Stimulated activated CD4-positive, alpha-beta T cell treated with anti-CD3 and anti-CD28 coated beads, Interleukin-2, amount 100 ng/mL, for 24 hours (primary cell): ENCODE measurements around the gene MAZ.
A peak's percentile ranks its signal among the peaks of the same experiment; 100 is the strongest.
"Not testable (repeated sequence)": the region's sequence is repeated elsewhere in the genome, so short reads cannot be mapped to it uniquely, and the experiment has no call there.

ENCODE experiments used
- DNase-seq, 2 donors: peaks; one replicate each; pipeline ENCODE4 v3.0.0-alpha.2; 2020

MAZ gene

DNA sequence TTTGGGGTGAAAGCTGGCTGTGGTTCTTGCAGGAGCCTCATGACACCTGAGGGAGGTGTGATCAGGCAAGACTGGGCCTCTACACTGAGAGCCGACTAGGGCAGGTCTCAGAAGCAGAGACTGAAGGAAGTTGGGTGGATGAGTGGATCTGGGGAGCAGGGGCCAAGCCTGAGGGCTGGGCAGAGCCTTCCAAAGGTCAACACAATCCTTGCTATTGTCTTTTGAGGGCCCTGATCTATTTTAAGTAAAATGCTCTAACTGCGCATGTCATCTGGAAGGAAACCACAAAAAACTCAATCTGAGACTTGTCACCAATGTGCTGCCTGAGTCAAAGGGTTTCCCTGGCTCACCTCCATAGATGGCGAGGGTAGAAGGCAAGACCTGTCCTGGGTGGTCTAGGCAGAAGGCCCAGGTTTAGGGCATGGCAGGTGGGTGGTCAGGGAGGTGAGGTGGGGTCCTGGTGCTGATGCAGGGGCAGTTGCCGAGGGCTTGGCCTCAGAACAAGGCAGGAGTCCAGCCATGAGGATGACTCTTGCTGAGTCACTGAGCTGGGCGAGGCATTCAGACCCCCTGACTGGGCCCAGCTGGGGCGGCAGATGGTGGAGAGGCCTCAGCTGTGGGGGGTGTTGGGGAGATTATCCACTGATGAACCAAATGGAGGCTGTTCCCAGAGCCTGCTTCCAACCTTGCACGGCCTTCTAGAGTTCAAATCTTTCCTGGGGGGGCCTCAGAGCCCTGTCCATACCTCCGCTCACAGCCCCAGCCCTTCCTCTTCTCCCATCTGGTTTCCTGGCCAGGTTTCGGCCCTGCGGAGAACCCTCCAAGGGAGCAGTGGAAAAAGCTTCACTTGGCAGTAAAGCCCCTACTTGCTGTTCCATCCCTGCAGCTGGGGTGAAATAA, 19.1 kb downstream of the MAZ start:
- DNase-seq = peak; percentile 52 to 59

- no peak for DNase-seq
Observed at GRCh38 chr16:29826342-29826695, 20.0 kb downstream of the MAZ start.

DNA sequence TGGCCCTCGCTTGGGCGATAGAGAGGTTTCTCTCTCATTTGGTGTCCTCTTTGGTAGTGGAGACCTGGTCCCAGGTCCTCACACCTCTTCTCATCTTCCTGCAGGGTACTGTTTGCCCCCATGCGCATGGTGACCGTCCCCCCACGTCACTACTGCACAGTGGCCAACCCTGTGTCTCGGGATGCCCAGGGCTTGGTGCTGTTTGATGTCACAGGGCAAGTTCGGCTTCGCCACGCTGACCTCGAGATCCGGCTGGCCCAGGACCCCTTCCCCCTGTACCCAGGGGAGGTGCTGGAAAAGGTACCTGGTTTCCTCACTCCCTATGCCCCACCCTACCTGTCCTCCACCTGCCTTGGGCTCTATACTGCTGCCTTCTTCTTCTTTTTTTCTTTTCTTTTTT, 24.4 kb downstream of the MAZ start:
- DNase-seq = no peak

DNA sequence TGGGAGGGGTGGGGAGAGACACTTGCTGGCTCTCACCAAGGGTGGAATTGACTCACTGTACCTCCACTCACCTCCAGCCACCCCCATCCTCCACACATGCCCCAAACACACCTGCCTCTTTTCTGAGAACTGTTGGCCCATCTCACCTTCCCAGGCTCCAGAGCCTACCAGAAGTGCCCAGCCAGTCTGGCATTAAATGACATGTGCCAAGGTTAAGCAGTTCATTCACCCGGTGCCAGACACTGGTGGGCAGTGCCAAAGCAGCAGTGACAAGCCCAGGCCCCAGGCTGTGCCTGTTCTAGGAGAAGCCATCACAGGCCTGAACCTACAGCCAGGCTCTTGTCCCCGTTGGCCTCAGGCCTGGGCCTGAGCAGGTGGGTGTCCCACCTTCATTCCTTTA, 25.2 kb downstream of the MAZ start:
- DNase-seq = no peak

- DNase-seq = not testable (repeated sequence)
Observed at GRCh38 chr16:29833219-29833618, 26.9 kb downstream of the MAZ start.

- peak in 1 of 2 donors; percentile 47 for DNase-seq
Observed at GRCh38 chr16:29834079-29834478, 27.8 kb downstream of the MAZ start.

- no peak for DNase-seq
Observed at GRCh38 chr16:29835926-29836325, 29.6 kb downstream of the MAZ start.

DNA sequence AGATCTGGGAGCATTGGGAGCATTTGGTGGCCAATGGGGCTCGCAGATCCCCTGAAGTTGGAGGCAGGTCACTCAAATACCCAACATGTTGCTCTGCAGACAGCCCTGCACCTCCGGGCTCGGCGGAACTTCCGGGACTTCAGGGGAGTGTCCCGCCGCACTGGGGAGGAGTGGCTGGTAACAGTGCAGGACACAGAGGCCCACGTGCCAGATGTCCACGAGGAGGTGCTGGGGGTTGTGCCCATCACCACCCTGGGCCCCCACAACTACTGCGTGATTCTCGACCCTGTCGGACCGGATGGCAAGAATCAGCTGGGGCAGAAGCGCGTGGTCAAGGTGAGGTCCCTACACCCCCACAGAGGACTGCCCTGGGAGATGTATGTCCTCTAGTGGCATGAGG, 30.3 kb downstream of the MAZ start:
- no peak for DNase-seq

GRCh38 chr16:29837841-29838240, 31.5 kb downstream of the MAZ start:
- DNase-seq = no peak

DNA sequence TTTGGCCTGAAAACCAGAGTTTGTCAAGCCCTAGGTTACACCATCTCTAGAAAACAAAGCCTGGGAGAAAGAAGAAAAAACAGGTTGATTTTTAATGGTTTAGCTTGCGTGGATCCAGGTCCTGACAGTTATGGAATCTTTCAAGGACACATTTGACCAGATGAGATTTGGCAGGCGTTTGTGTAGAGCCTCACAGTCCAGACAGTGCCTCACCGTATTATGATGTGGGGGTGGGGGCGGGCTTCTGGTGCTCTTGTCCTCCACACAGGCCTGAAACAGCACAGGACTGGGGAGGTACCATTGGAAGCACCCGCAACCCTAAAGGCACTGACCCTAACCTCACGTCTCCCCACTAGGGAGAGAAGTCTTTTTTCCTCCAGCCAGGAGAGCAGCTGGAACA, 33.5 kb downstream of the MAZ start:
- no peak for DNase-seq

- DNase-seq = no peak
Observed at GRCh38 chr16:29840240-29840639, 33.9 kb downstream of the MAZ start.

- no peak for DNase-seq
Observed at GRCh38 chr16:29841631-29842030, 35.3 kb downstream of the MAZ start.

GRCh38 chr16:29842732-29843346, 36.5 kb downstream of the MAZ start:
- DNase-seq = no peak

- no peak for DNase-seq
Observed at GRCh38 chr16:29843931-29844330, 37.6 kb downstream of the MAZ start.

DNA sequence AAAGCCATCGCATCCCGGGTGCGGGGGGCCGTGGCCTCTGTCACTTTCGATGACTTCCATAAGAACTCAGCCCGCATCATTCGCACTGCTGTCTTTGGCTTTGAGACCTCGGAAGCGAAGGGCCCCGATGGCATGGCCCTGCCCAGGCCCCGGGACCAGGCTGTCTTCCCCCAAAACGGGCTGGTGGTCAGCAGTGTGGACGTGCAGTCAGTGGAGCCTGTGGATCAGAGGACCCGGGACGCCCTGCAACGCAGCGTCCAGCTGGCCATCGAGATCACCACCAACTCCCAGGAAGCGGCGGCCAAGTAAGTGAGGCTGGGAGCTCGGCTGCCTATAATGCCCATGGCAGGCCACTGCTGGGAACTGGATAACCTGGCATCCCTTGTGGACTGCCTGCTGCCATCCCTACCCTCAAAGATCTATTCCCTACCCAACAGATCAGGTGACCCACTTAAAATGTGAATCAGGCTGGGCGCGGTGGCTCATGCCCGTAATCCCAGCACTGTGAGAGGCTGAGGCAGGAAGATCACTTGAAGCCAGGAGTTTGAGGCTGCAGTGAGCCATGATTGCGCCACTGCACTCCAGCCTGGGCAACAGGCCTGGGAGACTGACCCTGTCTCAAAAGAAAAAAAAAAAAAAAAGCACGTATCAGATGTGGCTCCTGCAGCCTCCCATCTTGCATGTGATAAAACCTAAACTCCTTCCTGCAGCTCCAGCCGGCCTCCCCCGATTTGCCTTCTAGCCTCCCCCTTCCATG, 38.4 kb downstream of the MAZ start:
- no peak for DNase-seq

DNA sequence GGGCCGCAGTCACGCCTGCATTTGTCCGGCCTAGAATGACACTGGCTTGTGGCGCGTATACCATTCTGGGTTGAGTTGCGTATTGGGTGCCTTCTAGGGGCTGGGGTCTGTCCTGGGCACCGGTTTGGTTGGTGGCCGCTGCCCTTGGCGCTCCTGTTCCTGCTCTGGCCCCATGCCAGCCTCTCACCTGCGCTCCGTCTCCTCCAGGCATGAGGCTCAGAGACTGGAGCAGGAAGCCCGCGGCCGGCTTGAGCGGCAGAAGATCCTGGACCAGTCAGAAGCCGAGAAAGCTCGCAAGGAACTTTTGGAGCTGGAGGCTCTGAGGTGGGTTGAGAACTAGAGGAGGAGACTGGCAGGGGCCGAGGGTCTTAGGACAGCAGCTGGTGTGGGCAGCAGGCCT, 39.3 kb downstream of the MAZ start:
- no peak for DNase-seq

DNA sequence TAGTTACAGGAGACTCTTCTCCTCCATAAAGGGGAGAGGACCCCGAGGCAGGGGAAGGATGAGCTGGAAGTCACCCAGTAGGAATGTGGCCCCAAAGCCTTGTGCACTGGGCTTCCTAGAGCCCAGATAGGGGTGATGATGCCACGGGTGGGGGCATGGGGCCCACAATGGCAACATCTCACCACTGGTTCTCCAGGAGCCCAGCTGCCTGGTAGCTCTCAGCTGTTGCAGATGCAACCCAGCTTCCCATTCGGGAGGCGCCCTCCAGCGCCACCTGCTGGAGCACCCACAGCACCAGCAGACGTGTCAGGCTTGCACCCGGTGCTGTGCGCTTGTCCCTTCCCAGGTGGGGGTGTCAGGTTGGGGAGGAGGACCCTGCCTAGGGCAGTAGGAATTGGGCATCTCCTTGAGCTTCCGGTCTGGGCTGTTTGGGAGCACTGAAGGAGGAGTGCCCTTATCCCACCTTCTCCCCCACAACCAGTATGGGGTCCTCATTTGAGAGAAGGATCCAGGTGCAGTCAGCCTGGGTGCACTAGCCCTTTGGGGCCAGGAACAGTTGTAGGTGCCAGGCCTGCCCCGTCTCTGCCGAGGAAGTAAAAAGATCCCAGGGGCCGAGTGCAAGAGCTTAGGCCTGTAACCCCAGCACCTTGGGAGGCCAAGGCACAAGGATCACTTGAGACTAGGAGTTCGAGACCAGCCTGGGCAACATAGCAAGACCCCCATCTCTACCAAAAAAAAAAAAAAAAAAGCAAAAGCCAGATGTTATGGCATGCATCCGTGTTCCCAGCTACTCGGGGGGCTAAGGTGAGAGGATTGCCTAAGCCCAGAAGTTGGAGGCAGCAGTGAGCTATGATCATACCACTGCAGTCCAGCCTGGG, 42.3 kb downstream of the MAZ start:
- peak; percentile 86 to 90 for DNase-seq

DNA sequence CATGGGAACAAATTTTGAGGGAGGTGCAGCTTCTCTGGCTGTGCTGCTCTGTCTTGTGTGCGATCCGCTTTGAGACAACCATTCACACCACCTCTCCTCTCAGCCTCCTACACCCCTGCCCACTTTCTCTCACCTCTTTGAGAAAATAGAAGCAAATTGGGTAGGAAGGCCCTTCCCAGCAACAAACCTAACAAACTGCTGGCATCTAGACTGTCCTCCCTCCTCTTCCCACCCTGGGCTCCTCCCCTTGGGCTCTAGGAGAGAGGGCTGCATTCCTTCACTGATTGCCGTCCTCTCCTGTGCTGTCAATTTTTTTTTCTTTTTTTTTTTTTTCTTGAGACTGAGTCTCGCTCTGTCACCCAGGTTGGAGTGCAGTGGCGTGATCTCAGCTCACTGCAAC, 43.2 kb downstream of the MAZ start:
- no peak for DNase-seq

DNA sequence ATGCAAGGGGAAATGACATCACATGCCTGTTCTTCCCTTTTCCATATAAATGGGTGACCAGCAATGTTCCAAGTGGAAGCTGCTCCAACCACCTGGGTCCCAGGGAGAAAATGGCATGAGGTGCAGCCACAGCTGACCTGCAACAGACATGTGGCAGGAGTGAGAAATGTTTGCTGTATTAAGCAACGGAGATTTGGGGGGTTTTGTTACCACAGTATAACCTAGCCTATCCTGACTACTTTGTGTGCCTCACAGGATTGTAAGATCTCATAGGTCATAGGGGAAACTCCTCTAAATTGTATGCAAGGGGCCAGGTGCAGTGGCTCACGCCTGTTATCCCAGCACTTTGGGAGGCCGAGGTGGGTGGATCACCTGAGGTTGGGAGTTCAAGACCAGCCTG, 44.7 kb downstream of the MAZ start:
- no peak for DNase-seq

GRCh38 chr16:29852654-29853053, 46.3 kb downstream of the MAZ start:
- no peak for DNase-seq

- no peak for DNase-seq
Observed at GRCh38 chr16:29854520-29855100, 48.3 kb downstream of the MAZ start.

DNA sequence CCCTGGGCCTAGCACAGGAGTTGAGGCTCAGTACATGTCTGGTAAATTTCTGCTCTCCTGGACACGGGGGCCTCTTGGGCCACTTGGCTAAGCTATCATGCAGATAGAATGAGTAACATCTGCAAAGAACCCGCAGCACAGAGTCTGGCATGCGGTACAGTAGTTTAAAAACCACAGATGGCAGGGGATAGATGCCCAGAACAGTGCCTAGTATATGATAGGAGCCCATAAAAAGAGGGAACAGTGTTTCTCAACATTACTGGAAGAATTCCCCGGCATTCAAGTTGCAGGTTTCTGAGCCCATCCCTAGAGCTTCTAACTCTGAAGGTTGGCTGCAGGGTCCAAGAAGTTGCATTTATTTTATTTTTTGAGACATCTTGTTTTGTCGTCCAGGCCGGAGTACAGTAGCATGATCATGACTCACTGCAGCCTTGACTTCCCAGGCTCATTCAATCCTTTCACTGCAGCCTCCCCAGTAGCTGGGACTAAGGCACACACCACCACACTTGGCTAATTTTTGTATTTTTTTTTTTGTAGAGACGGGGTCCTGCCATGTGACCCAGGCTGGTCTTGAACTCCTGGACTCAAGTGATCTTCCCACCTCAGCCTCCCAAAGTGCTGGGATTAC, 50.9 kb downstream of the MAZ start:
- DNase-seq = no peak
